NAMALWA (cell line): ENCODE data around the gene HIRIP3.
"Not testable (repeated sequence)": the region's sequence is repeated elsewhere in the genome, so short reads cannot be mapped to it uniquely, and the experiment has no call there.

Experiments used
- DNase-seq: peaks from one replicate; pipeline ENCODE4 v3.0.0-alpha.2; 2015; ENCODE audit warnings: low spot score

The HIRIP3 gene

GRCh38 chr16:29995324-29995910 lies at the start of gene HIRIP3:
TSS of gene HIRIP3 (minus strand) at chr16:29995617. CDS start at chr16:29995605, 12 bp downstream.
- DNase-seq, result peak; percentile 95

- DNase-seq, result peak; percentile 63
These were observed 46.4 kb upstream of the HIRIP3 start for GRCh38 chr16:30041841-30042240.

- DNase-seq, result not testable (repeated sequence)
These were observed 45.3 kb upstream of the HIRIP3 start for GRCh38 chr16:30040690-30041089.

- DNase-seq, result peak; percentile 38
These were observed 44.8 kb upstream of the HIRIP3 start for GRCh38 chr16:30040221-30040620.

GRCh38 chr16:30033270-30033669 lies 37.9 kb upstream of the HIRIP3 start:
- DNase-seq, result no peak

- peak; percentile 88 for DNase-seq
These were observed 36.8 kb upstream of the HIRIP3 start for GRCh38 chr16:30032083-30032819.

GRCh38 chr16:30031477-30031918 lies 36.1 kb upstream of the HIRIP3 start:
- DNase-seq, result no peak

- DNase-seq, result no peak
These were observed 35.5 kb upstream of the HIRIP3 start, which contains the start of gene TLCD3B for GRCh38 chr16:30030841-30031413. TSS of gene TLCD3B (minus strand) at chr16:30031271. CDS start at chr16:30030527, 744 bp downstream.

GRCh38 chr16:30030011-30030685 lies 34.7 kb upstream of the HIRIP3 start:
- no peak for DNase-seq

GRCh38 chr16:30028438-30029076 lies 33.1 kb upstream of the HIRIP3 start:
- DNase-seq, result peak; percentile 56

- no peak for DNase-seq
These were observed 32.4 kb upstream of the HIRIP3 start for GRCh38 chr16:30027588-30028437.

GRCh38 chr16:30026449-30026848 lies 31.0 kb upstream of the HIRIP3 start:
- DNase-seq, result no peak

GRCh38 chr16:30025574-30025973 lies 30.2 kb upstream of the HIRIP3 start:
- no peak for DNase-seq

- no peak for DNase-seq
These were observed 29.7 kb upstream of the HIRIP3 start for GRCh38 chr16:30025156-30025555.

- no peak for DNase-seq
These were observed 29.0 kb upstream of the HIRIP3 start for GRCh38 chr16:30024451-30024850.

GRCh38 chr16:30023586-30023985 lies 28.2 kb upstream of the HIRIP3 start:
- DNase-seq, result no peak

GRCh38 chr16:30022887-30023286 lies 27.5 kb upstream of the HIRIP3 start, which contains the start of gene C16orf92:
TSS of gene C16orf92 (plus strand) at chr16:30023198. CDS start at chr16:30023341, 143 bp downstream.
- DNase-seq, result no peak

- DNase-seq, result no peak
These were observed 23.3 kb upstream of the HIRIP3 start for GRCh38 chr16:30018731-30019158.

- not testable (repeated sequence) for DNase-seq
These were observed 22.5 kb upstream of the HIRIP3 start for GRCh38 chr16:30017937-30018336.

- DNase-seq, result no peak
These were observed 21.9 kb upstream of the HIRIP3 start for GRCh38 chr16:30017277-30017656.
